RWPE2 (cell line): ENCODE results near the gene STRADB.

Experiments used
- ATAC-seq: fragments of 200-7000 bp; cut with Tn5 transposase; 3 replicates; pipeline ENCODE4 v1.9.1; 2021; ENCODE audit warnings: low read depth
- DNase-seq: peaks from one replicate; pipeline ENCODE4 v3.0.0-alpha.2; 2020; ENCODE audit warnings: low spot score
- H3K27ac ChIP-seq: fragments of 450-650 bp; 2 replicates; pipeline ENCODE4 v1.5.1; 2017; ENCODE audit warnings: mild to moderate bottlenecking; ENCODE audit not compliant: poor library complexity, severe bottlenecking
- H3K27me3 ChIP-seq: fragments of 250-450 bp; sonication (Bioruptor Pico); 2 replicates; pipeline ENCODE4 v1.5.1; 2021; ENCODE audit warnings: mild to moderate bottlenecking, moderate library complexity; ENCODE audit not compliant: insufficient read depth, poor library complexity, severe bottlenecking
- H3K36me3 ChIP-seq: fragments of 250-450 bp; sonication (Bioruptor Pico); 2 replicates; pipeline ENCODE4 v1.5.1; 2020; ENCODE audit warnings: low read depth, mild to moderate bottlenecking, moderate library complexity
- H3K4me1 ChIP-seq: fragments of 250-450 bp; sonication (Bioruptor Pico); 2 replicates; pipeline ENCODE4 v1.5.1; 2021; ENCODE audit warnings: mild to moderate bottlenecking, moderate library complexity; ENCODE audit not compliant: insufficient read depth, poor library complexity, severe bottlenecking
- H3K4me3 ChIP-seq: fragments of 250-450 bp; sonication (Bioruptor Pico); 2 replicates; pipeline ENCODE4 v1.5.1; 2021; ENCODE audit warnings: mild to moderate bottlenecking, moderate library complexity; ENCODE audit not compliant: severe bottlenecking
- H3K9me3 ChIP-seq: fragments of 250-450 bp; sonication (Bioruptor Pico); 2 replicates; pipeline ENCODE4 v1.5.1; 2021; ENCODE audit warnings: mild to moderate bottlenecking, moderate library complexity; ENCODE audit not compliant: severe bottlenecking
- CTCF ChIP-seq: fragments of 450-650 bp; IDR thresholded peaks from one replicate; pipeline ENCODE4 v1.5.1; 2017; ENCODE audit warnings: mild to moderate bottlenecking, moderate library complexity; ENCODE audit not compliant: poor library complexity, severe bottlenecking

The STRADB gene

GRCh38 chr2:201490291-201490690 is 38.8 kb downstream of the STRADB start:
- H3K27ac ChIP-seq, result no peak overlapping the region
- no peak overlapping the region for H3K4me3 ChIP-seq
- no peak for TF ChIP-seq CTCF
- peaks cover 13% of the 10 kb centered on the region for H3K27me3 ChIP-seq
- no peaks in the 10 kb centered on the region for H3K36me3 ChIP-seq
- H3K9me3 ChIP-seq, result no peaks in the 10 kb centered on the region
- DNase-seq (no peak), ATAC-seq (no peak)
- H3K4me1 ChIP-seq, result no peaks in the 10 kb centered on the region

- TF ChIP-seq CTCF, result no peak
- Histone ChIP-seq H3K4me1 (no peaks in the 10 kb centered on the region), H3K36me3 (no peaks in the 10 kb centered on the region), H3K27ac (no peak overlapping the region), H3K9me3 (no peaks in the 10 kb centered on the region), H3K4me3 (no peak overlapping the region), H3K27me3 (peaks cover 7% of the 10 kb centered on the region)
- ATAC-seq, result no peak
- no peak for DNase-seq
Measured at GRCh38 chr2:201496785-201497184, 45.2 kb downstream of the STRADB start.

GRCh38 chr2:201500534-201500933 is 49.0 kb downstream of the STRADB start:
- no peak for ATAC-seq
- Histone ChIP-seq H3K4me1 (no peaks in the 10 kb centered on the region), H3K27ac (no peak overlapping the region), H3K9me3 (no peaks in the 10 kb centered on the region), H3K36me3 (no peaks in the 10 kb centered on the region), H3K27me3 (no peaks in the 10 kb centered on the region), H3K4me3 (no peak overlapping the region)
- no peak for DNase-seq
- no peak for TF ChIP-seq CTCF

GRCh38 chr2:201502713-201503112 is 51.2 kb downstream of the STRADB start:
- TF ChIP-seq CTCF, result no peak
- H3K4me1 ChIP-seq, result no peaks in the 10 kb centered on the region
- no peak for ATAC-seq

GRCh38 chr2:201507725-201508124 is 56.2 kb downstream of the STRADB start:
- no peak for ATAC-seq
- Histone ChIP-seq H3K4me3 (no peak overlapping the region), H3K9me3 (no peaks in the 10 kb centered on the region), H3K27me3 (peaks cover 7% of the 10 kb centered on the region), H3K36me3 (no peaks in the 10 kb centered on the region), H3K27ac (no peak overlapping the region), H3K4me1 (no peaks in the 10 kb centered on the region)
- DNase-seq, result no peak
- TF ChIP-seq CTCF, result no peak

More at GRCh38 chr2:201502713-201503112, 51.2 kb downstream of the STRADB start:
- Histone ChIP-seq H3K27ac (no peak overlapping the region), H3K9me3 (no peaks in the 10 kb centered on the region), H3K36me3 (no peaks in the 10 kb centered on the region), H3K4me3 (no peak overlapping the region), H3K27me3 (no peaks in the 10 kb centered on the region)
- DNase-seq, result no peak
